PC-9 (cell line): ENCODE data around the gene GABRA4. TPM values are rescaled to one million over a fixed set of nuclear protein-coding genes. Genes with fewer than 3 reads are reported as not detected.

Experiments
- BruUV-seq: library from RNA; stranded (reverse); fragments of 400-500 nt; replicated peaks from 2 replicates; lab custom pipeline; 2021; lab: Mats Ljungman, UMichigan
- CTCF ChIA-PET: fragments of 300-600 bp; sonication (Branson Sonifier 250); formaldehyde crosslinking; loops from one replicate; lab custom pipeline; 2022; ENCODE audit warnings: antibody characterized with exemption; lab: Charles Lee
- POLR2A ChIA-PET: fragments of 300-600 bp; sonication (Branson Sonifier 250); formaldehyde crosslinking; loops from one replicate; lab custom pipeline; 2022; ENCODE audit warnings: antibody characterized with exemption; ENCODE audit not compliant: unreplicated experiment; lab: Charles Lee
- DNase-seq, 2 experiments: peaks; one replicate each; pipeline versions ENCODE4 v3.0.0 to v3.0.0-alpha.2; 2015 to 2022; ENCODE audit warnings: mixed read lengths in 1 of 2
- H2AFZ ChIP-seq: fragments of 200-600 bp; sonication (generic); 2 replicates; pipeline ENCODE4 v1.8.1; 2017; ENCODE audit warnings: antibody characterized with exemption
- H3F3A ChIP-seq: fragments of 200-600 bp; sonication (generic); 2 replicates; pipeline ENCODE4 v1.8.1; 2017; ENCODE audit warnings: antibody characterized with exemption, mild to moderate bottlenecking, low read depth; ENCODE audit not compliant: insufficient read depth
- H3K27ac ChIP-seq: fragments of 200-600 bp; sonication (generic); 2 replicates; pipeline ENCODE4 v1.6.1; 2016; ENCODE audit warnings: mixed run types
- H3K27me3 ChIP-seq: fragments of 200-600 bp; sonication (generic); 2 replicates; pipeline ENCODE4 v1.6.1; 2016; ENCODE audit warnings: low read depth, mixed run types; ENCODE audit not compliant: insufficient read depth
- H3K36me3 ChIP-seq: fragments of 200-600 bp; sonication (generic); 2 replicates; pipeline ENCODE4 v1.6.1; 2016; ENCODE audit warnings: low read depth, mixed run types
- H3K4me1 ChIP-seq: fragments of 200-600 bp; sonication (generic); replicated peaks from 2 replicates; pipeline ENCODE4 v1.6.1; 2016; ENCODE audit warnings: mixed run types; ENCODE audit not compliant: insufficient read depth
- H3K4me2 ChIP-seq: fragments of 200-600 bp; sonication (generic); 2 replicates; pipeline ENCODE4 v1.6.1; 2017; ENCODE audit warnings: mixed run types
- H3K4me3 ChIP-seq: fragments of 200-600 bp; sonication (generic); 2 replicates; pipeline ENCODE4 v1.6.1; 2016; ENCODE audit warnings: mixed run types
- H3K79me2 ChIP-seq: fragments of 200-600 bp; sonication (generic); 2 replicates; pipeline ENCODE4 v1.6.1; 2017; ENCODE audit warnings: low read depth, mixed run types
- H3K9me2 ChIP-seq: fragments of 200-600 bp; sonication (generic); 2 replicates; pipeline ENCODE4 v1.8.1; 2017; ENCODE audit warnings: mild to moderate bottlenecking; ENCODE audit not compliant: insufficient read depth
- H3K9me3 ChIP-seq: fragments of 200-600 bp; sonication (generic); 2 replicates; pipeline ENCODE4 v1.8.1; 2016; ENCODE audit warnings: low read depth; ENCODE audit not compliant: insufficient read depth
- H4K20me1 ChIP-seq: fragments of 200-600 bp; sonication (generic); 2 replicates; pipeline ENCODE4 v1.8.1; 2017; ENCODE audit not compliant: insufficient read depth
- EZH2 ChIP-seq: fragments of 200-600 bp; sonication (generic); IDR thresholded peaks from 2 replicates; pipeline ENCODE4 v1.8.0; 2017; ENCODE audit warnings: antibody characterized with exemption, low read depth
- intact Hi-C: fragments of 100-400 bp; cut with micrococcal nuclease; formaldehyde crosslinking; loops from one replicate; pipeline ENCODE4 v1.10.0; 2022; ENCODE audit not compliant: unreplicated experiment
- total RNA-seq: library from RNA; stranded (reverse); gene quantifications from 2 replicates; pipeline ENCODE4 v1.2.3, GENCODE V29; 2021
- TF ChIP-seq, protein P1 (sequence below): fragments of 200-600 bp; sonication (generic); conservative IDR thresholded peaks from 2 replicates; pipeline ENCODE4 v1.6.1; 2017; ENCODE audit warnings: mixed run types, antibody characterized with exemption, mild to moderate bottlenecking, moderate library complexity

The GABRA4 gene
- total RNA-seq, 1 experiment from 2014 or later, result not detected

- H4K20me1 ChIP-seq, result no peaks in the 10 kb centered on the region
- TF ChIP-seq, protein P1, sequence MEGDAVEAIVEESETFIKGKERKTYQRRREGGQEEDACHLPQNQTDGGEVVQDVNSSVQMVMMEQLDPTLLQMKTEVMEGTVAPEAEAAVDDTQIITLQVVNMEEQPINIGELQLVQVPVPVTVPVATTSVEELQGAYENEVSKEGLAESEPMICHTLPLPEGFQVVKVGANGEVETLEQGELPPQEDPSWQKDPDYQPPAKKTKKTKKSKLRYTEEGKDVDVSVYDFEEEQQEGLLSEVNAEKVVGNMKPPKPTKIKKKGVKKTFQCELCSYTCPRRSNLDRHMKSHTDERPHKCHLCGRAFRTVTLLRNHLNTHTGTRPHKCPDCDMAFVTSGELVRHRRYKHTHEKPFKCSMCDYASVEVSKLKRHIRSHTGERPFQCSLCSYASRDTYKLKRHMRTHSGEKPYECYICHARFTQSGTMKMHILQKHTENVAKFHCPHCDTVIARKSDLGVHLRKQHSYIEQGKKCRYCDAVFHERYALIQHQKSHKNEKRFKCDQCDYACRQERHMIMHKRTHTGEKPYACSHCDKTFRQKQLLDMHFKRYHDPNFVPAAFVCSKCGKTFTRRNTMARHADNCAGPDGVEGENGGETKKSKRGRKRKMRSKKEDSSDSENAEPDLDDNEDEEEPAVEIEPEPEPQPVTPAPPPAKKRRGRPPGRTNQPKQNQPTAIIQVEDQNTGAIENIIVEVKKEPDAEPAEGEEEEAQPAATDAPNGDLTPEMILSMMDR, result no peak
- TF ChIP-seq EZH2, result no peak
- intact Hi-C loops, result no loop called here
- CTCF ChIA-PET, result no interaction called here
- H3K27me3 ChIP-seq, result no peaks in the 10 kb centered on the region
- H3K4me3 ChIP-seq, result no peak overlapping the region
- BruUV-seq, result no TSS peak
- no peaks in the 10 kb centered on the region for H3K36me3 ChIP-seq
- H3K27ac ChIP-seq, result no peak overlapping the region
- H3K4me2 ChIP-seq, result no peak overlapping the region
- H3K9me2 ChIP-seq, result no peaks in the 10 kb centered on the region
- H3K4me1 ChIP-seq, result no peaks in the 10 kb centered on the region
- no peak for DNase-seq
- no peaks in the 10 kb centered on the region; the same call in 1 of the 2 replicates for H3K9me3 ChIP-seq
- H2AFZ ChIP-seq, result no peak overlapping the region
- POLR2A ChIA-PET, result no interaction called here
- no peaks in the 10 kb centered on the region for H3F3A ChIP-seq
- no peaks in the 10 kb centered on the region for H3K79me2 ChIP-seq
Observed at GRCh38 chr4:46974891-46975543, 18.4 kb downstream of the GABRA4 start.

- TF ChIP-seq, protein P1, result no peak
- no peak for TF ChIP-seq EZH2
- Histone ChIP-seq H3K9me2 (no peaks in the 10 kb centered on the region), H3K4me1 (no peaks in the 10 kb centered on the region), H2AFZ (no peak overlapping the region), H3K36me3 (no peaks in the 10 kb centered on the region), H3K27me3 (no peaks in the 10 kb centered on the region), H3K4me2 (no peak overlapping the region), H3K4me3 (no peak overlapping the region), H3K79me2 (no peaks in the 10 kb centered on the region), H4K20me1 (no peaks in the 10 kb centered on the region), H3F3A (no peaks in the 10 kb centered on the region), H3K9me3 (no peaks in the 10 kb centered on the region; the same call in 1 of the 2 replicates), H3K27ac (no peak overlapping the region)
- ChIA-PET POLR2A (no interaction called here), CTCF (no interaction called here)
- no TSS peak for BruUV-seq
- intact Hi-C loops, result no loop called here
- DNase-seq, result no peak
Observed at GRCh38 chr4:46968847-46969246, 24.5 kb downstream of the GABRA4 start.

DNA sequence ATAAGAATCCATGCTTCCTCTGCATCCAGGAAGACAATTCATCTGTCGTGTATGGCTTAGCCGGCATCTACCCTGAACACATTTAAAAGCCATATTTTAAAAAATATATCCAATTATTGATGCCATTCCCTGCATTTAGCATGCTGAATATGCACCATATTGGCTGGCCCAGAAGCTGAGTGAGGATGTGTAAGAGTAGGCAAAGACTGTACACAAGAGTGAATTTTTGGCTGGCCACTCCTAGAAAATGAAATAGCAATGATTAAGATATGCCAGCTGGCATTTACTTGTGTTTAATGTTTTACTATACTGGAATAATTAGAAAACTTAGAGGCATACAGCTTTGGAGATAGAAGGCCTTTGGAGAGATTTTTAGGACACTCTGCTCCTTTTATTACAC is 25.8 kb downstream of the GABRA4 start:
- no peak overlapping the region for H2AFZ ChIP-seq
- no peaks in the 10 kb centered on the region for H3K9me2 ChIP-seq
- no peaks in the 10 kb centered on the region for H3K4me1 ChIP-seq
- H3F3A ChIP-seq, result no peaks in the 10 kb centered on the region
- no peak overlapping the region for H3K27ac ChIP-seq
- no peak for DNase-seq
- H3K9me3 ChIP-seq, result no peaks in the 10 kb centered on the region; the same call in 1 of the 2 replicates
- H3K27me3 ChIP-seq, result no peaks in the 10 kb centered on the region
- POLR2A ChIA-PET, result no interaction called here
- no peak for TF ChIP-seq EZH2
- TF ChIP-seq, protein P1, result no peak
- H3K4me2 ChIP-seq, result no peak overlapping the region
- BruUV-seq, result no TSS peak
- intact Hi-C loops, result no loop called here
- H3K79me2 ChIP-seq, result no peaks in the 10 kb centered on the region
- CTCF ChIA-PET, result no interaction called here
- H3K36me3 ChIP-seq, result no peaks in the 10 kb centered on the region
- no peaks in the 10 kb centered on the region for H4K20me1 ChIP-seq
- H3K4me3 ChIP-seq, result no peak overlapping the region
